NCI-H226 (cell line): ENCODE measurements around the gene YAE1.

Source experiments
- DNase-seq: peaks from one replicate; pipeline ENCODE4 v3.0.0-alpha.2; 2015

Gene YAE1

GRCh38 chr7:39609113-39609934, 43.1 kb downstream of the YAE1 start:
- peak; percentile 57 for DNase-seq

GRCh38 chr7:39609935-39610263, 43.7 kb downstream of the YAE1 start:
- no peak for DNase-seq

GRCh38 chr7:39613577-39613976, 47.4 kb downstream of the YAE1 start:
- DNase-seq = no peak

GRCh38 chr7:39614299-39614698, 48.1 kb downstream of the YAE1 start:
- DNase-seq = no peak

GRCh38 chr7:39615350-39615975, 49.3 kb downstream of the YAE1 start:
- no peak for DNase-seq

GRCh38 chr7:39616138-39616537, 49.9 kb downstream of the YAE1 start:
- DNase-seq = peak; percentile 63

GRCh38 chr7:39617005-39617404, 50.8 kb downstream of the YAE1 start:
- peak; percentile 44 for DNase-seq

GRCh38 chr7:39618868-39619267, 52.7 kb downstream of the YAE1 start:
- DNase-seq = no peak

GRCh38 chr7:39620486-39620885, 54.3 kb downstream of the YAE1 start:
- no peak for DNase-seq

- DNase-seq = peak; percentile 77
These were observed 55.1 kb downstream of the YAE1 start for GRCh38 chr7:39621261-39621660.

- peak; percentile 42 for DNase-seq
These were observed 55.7 kb downstream of the YAE1 start for GRCh38 chr7:39621784-39622411.
